HepG2 (cell line): ENCODE data around the gene CNOT2. TPM values are rescaled to one million over a fixed set of nuclear protein-coding genes. Genes with fewer than 3 reads are reported as not detected.

Source experiments
- AHR ChIP-seq: IDR thresholded peaks from 2 replicates; pipeline ENCODE4 v1.6.1; 2018; ENCODE audit warnings: missing genetic modification reagents, missing compliant biosample characterization
- CBFB ChIP-seq: sonication (generic); formaldehyde crosslinking; IDR thresholded peaks from 2 replicates; pipeline ENCODE4 v1.4.0; 2020; ENCODE audit warnings: missing genetic modification reagents
- EED ChIP-seq: sonication (generic); formaldehyde crosslinking; IDR thresholded peaks from 2 replicates; pipeline ENCODE4 v1.5.0; 2020; ENCODE audit warnings: mild to moderate bottlenecking, missing genetic modification reagents
- HNRNPK ChIP-seq: fragments of 200-400 bp; formaldehyde crosslinking; IDR thresholded peaks from 2 replicates; pipeline ENCODE4 v1.6.1; 2018; ENCODE audit warnings: low read length, low read depth, moderate library complexity, mild to moderate bottlenecking; ENCODE audit not compliant: poor library complexity, severe bottlenecking
- RXRB ChIP-seq: IDR thresholded peaks from 2 replicates; pipeline ENCODE4 v1.6.1; 2016; ENCODE audit warnings: borderline replicate concordance, missing genetic modification reagents, missing compliant biosample characterization
- ZBTB38 ChIP-seq: sonication (generic); formaldehyde crosslinking; IDR thresholded peaks from 2 replicates; pipeline ENCODE4 v1.5.1; 2020; ENCODE audit warnings: mild to moderate bottlenecking, missing genetic modification reagents
- ZNF446 ChIP-seq: sonication (generic); formaldehyde crosslinking; IDR thresholded peaks from 2 replicates; pipeline ENCODE4 v1.5.0; 2020; ENCODE audit warnings: mild to moderate bottlenecking, missing genetic modification reagents
- ZNF501 ChIP-seq: sonication (generic); formaldehyde crosslinking; IDR thresholded peaks from 2 replicates; pipeline ENCODE4 v1.5.1; 2020; ENCODE audit warnings: mild to moderate bottlenecking, moderate library complexity, missing genetic modification reagents
- ZNF670 ChIP-seq: sonication (generic); formaldehyde crosslinking; IDR thresholded peaks from 2 replicates; pipeline ENCODE4 v1.8.0; 2022; ENCODE audit warnings: mild to moderate bottlenecking, missing genetic modification reagents, borderline replicate concordance
- ZNF766 ChIP-seq: sonication (generic); formaldehyde crosslinking; IDR thresholded peaks from 2 replicates; pipeline ENCODE4 v1.5.0; 2020; ENCODE audit warnings: missing genetic modification reagents, borderline replicate concordance
- ZNF768 ChIP-seq: sonication (generic); formaldehyde crosslinking; IDR thresholded peaks from 2 replicates; pipeline ENCODE4 v1.4.0; 2020; ENCODE audit warnings: missing genetic modification reagents
- ZNF788 ChIP-seq: sonication (generic); formaldehyde crosslinking; IDR thresholded peaks from 2 replicates; pipeline ENCODE4 v1.5.0; 2020; ENCODE audit warnings: mild to moderate bottlenecking, missing genetic modification reagents, borderline replicate concordance
- ZNF883 ChIP-seq: sonication (generic); formaldehyde crosslinking; IDR thresholded peaks from 2 replicates; pipeline ENCODE4 v1.5.1; 2020; ENCODE audit warnings: mild to moderate bottlenecking, missing genetic modification reagents; ENCODE audit errors: not compliant biosample characterization
- polyA plus RNA-seq, 8 experiments: library from polyadenylated mRNA; depleted of rRNA in 3 of 8; stranded (reverse) in 7 of 8; unstranded in 1 of 8; fragments of >200 nt; fragmentation: Illumina TruSeq in 4 of 8; extraction: Trizol in 4 of 8; gene quantifications; 2 replicates each; pipeline versions ENCODE4 v1.2.1 to v1.2.3, GENCODE V29; 2011 to 2016; ENCODE audit warnings: low read depth in 4 of 8, missing spikeins in 1 of 8, mixed read lengths in 1 of 8; ENCODE audit not compliant: insufficient read depth in 1 of 8
- total RNA-seq, 5 experiments: library from RNA; depleted of rRNA; stranded (reverse); fragments of >200 nt; fragmentation: Illumina TruSeq; extraction: Trizol; gene quantifications; 2 replicates each; pipeline ENCODE4 v1.2.3, GENCODE V29; 2016; ENCODE audit warnings: low read depth in 1 of 5
- TF ChIP-seq, protein P1 (sequence below): IDR thresholded peaks from 2 replicates; pipeline ENCODE4 v1.6.1; 2016; ENCODE audit warnings: missing compliant biosample characterization, missing genetic modification reagents, borderline replicate concordance
- TF ChIP-seq, protein P2 (sequence below): sonication (generic); formaldehyde crosslinking; IDR thresholded peaks from 2 replicates; pipeline ENCODE4 v1.8.0; 2022; ENCODE audit warnings: mild to moderate bottlenecking, missing genetic modification reagents, moderate library complexity
- TF ChIP-seq, protein P3 (sequence below): IDR thresholded peaks from 2 replicates; pipeline ENCODE4 v1.6.1; 2016; ENCODE audit warnings: mild to moderate bottlenecking, missing biosample characterization, missing genetic modification reagents
- TF ChIP-seq, protein P4 (sequence below): sonication (generic); formaldehyde crosslinking; IDR thresholded peaks from 2 replicates; pipeline ENCODE4 v1.5.1; 2020; ENCODE audit warnings: missing genetic modification reagents, mild to moderate bottlenecking, borderline replicate concordance
- TF ChIP-seq, protein P5 (sequence below): sonication (generic); formaldehyde crosslinking; IDR thresholded peaks from 2 replicates; pipeline ENCODE4 v1.5.1; 2020; ENCODE audit warnings: mild to moderate bottlenecking, moderate library complexity, missing genetic modification reagents
- TF ChIP-seq, protein P6 (sequence below): sonication (generic); formaldehyde crosslinking; IDR thresholded peaks from 2 replicates; pipeline ENCODE4 v1.4.0; 2020; ENCODE audit warnings: missing genetic modification reagents

Gene CNOT2
- total and polyA plus RNA-seq, 2 of the 13 experiments (the other 11 are each of a cell fraction or from before 2014, with no cell fraction given) = 54.5 to 76.6 TPM

DNA sequence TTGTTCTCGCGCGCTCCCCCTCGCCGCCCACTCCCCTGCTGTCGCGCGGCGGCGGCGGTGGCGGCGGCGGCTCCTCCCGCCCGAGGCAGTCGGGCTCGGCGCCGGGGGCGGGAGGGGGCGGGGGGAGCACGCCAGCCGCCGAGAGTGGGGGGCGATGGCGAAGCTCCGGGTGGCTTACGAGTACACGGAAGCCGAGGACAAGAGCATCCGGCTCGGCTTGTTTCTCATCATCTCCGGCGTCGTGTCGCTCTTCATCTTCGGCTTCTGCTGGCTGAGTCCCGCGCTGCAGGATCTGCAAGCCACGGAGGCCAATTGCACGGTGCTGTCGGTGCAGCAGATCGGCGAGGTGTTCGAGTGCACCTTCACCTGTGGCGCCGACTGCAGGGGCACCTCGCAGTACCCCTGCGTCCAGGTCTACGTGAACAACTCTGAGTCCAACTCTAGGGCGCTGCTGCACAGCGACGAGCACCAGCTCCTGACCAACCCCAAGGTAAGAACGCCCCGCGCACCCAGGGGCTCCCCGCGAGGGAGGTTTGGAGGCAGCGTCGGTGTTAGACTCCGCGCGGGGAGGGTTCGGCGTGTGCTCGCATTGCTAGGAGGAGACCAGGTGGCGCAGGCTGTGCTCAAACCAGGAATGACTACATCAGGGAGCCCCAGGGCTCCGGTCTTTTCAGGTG lies 123.5 kb downstream of the CNOT2 start (continued):
- TF ChIP-seq, protein P1, sequence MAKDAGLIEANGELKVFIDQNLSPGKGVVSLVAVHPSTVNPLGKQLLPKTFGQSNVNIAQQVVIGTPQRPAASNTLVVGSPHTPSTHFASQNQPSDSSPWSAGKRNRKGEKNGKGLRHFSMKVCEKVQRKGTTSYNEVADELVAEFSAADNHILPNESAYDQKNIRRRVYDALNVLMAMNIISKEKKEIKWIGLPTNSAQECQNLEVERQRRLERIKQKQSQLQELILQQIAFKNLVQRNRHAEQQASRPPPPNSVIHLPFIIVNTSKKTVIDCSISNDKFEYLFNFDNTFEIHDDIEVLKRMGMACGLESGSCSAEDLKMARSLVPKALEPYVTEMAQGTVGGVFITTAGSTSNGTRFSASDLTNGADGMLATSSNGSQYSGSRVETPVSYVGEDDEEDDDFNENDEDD (CRISPR knock-in tag) = peak; percentile 40; the same call in 1 of the 2 replicates
- TF ChIP-seq ZNF446 (CRISPR knock-in tag) (0 out of 2 replicates have a peak, but pooled peaks have one; percentile 56), HNRNPK (no peak), ZNF788 (CRISPR knock-in tag) (0 out of 2 replicates have a peak, but pooled peaks have one; percentile 46), ZBTB38 (CRISPR knock-in tag) (peak; percentile 19; the same call in 1 of the 2 replicates), CBFB (CRISPR knock-in tag) (0 out of 2 replicates have a peak, but pooled peaks have one; percentile 23), RXRB (CRISPR knock-in tag) (0 out of 2 replicates have a peak, but pooled peaks have one; percentile 15), ZNF768 (peak; percentile 9; the same call in 1 of the 2 replicates), ZNF766 (CRISPR knock-in tag) (no peak), EED (CRISPR knock-in tag) (0 out of 2 replicates have a peak, but pooled peaks have one; percentile 31), ZNF670 (CRISPR knock-in tag) (no peak), ZNF883 (peak; percentile 20), AHR (peak; percentile 49; the same call in 1 of the 2 replicates), ZNF501 (CRISPR knock-in tag) (peak; percentile 62; the same call in 1 of the 2 replicates)
- TF ChIP-seq, protein P2, sequence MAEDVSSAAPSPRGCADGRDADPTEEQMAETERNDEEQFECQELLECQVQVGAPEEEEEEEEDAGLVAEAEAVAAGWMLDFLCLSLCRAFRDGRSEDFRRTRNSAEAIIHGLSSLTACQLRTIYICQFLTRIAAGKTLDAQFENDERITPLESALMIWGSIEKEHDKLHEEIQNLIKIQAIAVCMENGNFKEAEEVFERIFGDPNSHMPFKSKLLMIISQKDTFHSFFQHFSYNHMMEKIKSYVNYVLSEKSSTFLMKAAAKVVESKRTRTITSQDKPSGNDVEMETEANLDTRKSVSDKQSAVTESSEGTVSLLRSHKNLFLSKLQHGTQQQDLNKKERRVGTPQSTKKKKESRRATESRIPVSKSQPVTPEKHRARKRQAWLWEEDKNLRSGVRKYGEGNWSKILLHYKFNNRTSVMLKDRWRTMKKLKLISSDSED = no peak
- TF ChIP-seq, protein P3, sequence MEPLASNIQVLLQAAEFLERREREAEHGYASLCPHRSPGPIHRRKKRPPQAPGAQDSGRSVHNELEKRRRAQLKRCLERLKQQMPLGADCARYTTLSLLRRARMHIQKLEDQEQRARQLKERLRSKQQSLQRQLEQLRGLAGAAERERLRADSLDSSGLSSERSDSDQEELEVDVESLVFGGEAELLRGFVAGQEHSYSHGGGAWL (CRISPR knock-in tag) = no peak
- TF ChIP-seq, protein P4, sequence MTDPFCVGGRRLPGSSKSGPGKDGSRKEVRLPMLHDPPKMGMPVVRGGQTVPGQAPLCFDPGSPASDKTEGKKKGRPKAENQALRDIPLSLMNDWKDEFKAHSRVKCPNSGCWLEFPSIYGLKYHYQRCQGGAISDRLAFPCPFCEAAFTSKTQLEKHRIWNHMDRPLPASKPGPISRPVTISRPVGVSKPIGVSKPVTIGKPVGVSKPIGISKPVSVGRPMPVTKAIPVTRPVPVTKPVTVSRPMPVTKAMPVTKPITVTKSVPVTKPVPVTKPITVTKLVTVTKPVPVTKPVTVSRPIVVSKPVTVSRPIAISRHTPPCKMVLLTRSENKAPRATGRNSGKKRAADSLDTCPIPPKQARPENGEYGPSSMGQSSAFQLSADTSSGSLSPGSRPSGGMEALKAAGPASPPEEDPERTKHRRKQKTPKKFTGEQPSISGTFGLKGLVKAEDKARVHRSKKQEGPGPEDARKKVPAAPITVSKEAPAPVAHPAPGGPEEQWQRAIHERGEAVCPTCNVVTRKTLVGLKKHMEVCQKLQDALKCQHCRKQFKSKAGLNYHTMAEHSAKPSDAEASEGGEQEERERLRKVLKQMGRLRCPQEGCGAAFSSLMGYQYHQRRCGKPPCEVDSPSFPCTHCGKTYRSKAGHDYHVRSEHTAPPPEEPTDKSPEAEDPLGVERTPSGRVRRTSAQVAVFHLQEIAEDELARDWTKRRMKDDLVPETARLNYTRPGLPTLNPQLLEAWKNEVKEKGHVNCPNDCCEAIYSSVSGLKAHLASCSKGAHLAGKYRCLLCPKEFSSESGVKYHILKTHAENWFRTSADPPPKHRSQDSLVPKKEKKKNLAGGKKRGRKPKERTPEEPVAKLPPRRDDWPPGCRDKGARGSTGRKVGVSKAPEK (CRISPR knock-in tag) = 0 out of 2 replicates have a peak, but pooled peaks have one; percentile 42
- TF ChIP-seq, protein P5, sequence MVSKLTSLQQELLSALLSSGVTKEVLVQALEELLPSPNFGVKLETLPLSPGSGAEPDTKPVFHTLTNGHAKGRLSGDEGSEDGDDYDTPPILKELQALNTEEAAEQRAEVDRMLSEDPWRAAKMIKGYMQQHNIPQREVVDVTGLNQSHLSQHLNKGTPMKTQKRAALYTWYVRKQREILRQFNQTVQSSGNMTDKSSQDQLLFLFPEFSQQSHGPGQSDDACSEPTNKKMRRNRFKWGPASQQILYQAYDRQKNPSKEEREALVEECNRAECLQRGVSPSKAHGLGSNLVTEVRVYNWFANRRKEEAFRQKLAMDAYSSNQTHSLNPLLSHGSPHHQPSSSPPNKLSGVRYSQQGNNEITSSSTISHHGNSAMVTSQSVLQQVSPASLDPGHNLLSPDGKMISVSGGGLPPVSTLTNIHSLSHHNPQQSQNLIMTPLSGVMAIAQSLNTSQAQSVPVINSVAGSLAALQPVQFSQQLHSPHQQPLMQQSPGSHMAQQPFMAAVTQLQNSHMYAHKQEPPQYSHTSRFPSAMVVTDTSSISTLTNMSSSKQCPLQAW (CRISPR knock-in tag) = 0 out of 2 replicates have a peak, but pooled peaks have one; percentile 32
- TF ChIP-seq, protein P6, sequence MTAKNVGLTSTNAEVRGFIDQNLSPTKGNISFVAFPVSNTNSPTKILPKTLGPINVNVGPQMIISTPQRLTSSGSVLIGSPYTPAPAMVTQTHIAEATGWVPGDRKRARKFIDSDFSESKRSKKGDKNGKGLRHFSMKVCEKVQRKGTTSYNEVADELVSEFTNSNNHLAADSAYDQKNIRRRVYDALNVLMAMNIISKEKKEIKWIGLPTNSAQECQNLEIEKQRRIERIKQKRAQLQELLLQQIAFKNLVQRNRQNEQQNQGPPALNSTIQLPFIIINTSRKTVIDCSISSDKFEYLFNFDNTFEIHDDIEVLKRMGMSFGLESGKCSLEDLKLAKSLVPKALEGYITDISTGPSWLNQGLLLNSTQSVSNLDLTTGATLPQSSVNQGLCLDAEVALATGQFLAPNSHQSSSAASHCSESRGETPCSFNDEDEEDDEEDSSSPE (CRISPR knock-in tag) = peak; percentile 35; the same call in 1 of the 2 replicates
